Trophoblast cell (in vitro differentiated cells and primary cell): ENCODE measurements around the gene TACR2.

ENCODE experiments used
- DNase-seq, 2 donors: peaks; one replicate each; pipeline ENCODE4 v3.0.0-alpha.2; 2016
- H2AFZ ChIP-seq: 2 replicates; pipeline ENCODE4 v1.6.1; 2013; ENCODE audit warnings: low read length, moderate library complexity, mild to moderate bottlenecking; ENCODE audit not compliant: insufficient read depth, poor library complexity
- H2AK5ac ChIP-seq: 2 replicates; pipeline ENCODE4 v1.6.1; 2013; ENCODE audit warnings: mild to moderate bottlenecking, low read length
- H2BK120ac ChIP-seq: 2 replicates; pipeline ENCODE4 v1.6.1; 2013; ENCODE audit warnings: low read length, mild to moderate bottlenecking, moderate library complexity; ENCODE audit not compliant: insufficient read depth, poor library complexity
- H2BK12ac ChIP-seq: 2 replicates; pipeline ENCODE4 v1.6.1; 2013; ENCODE audit warnings: mild to moderate bottlenecking, low read length, moderate library complexity
- H2BK5ac ChIP-seq: 2 replicates; pipeline ENCODE4 v1.6.1; 2013; ENCODE audit warnings: low read length, low read depth, moderate library complexity, mild to moderate bottlenecking; ENCODE audit not compliant: poor library complexity
- H3K14ac ChIP-seq: 2 replicates; pipeline ENCODE4 v1.6.1; 2013; ENCODE audit warnings: mild to moderate bottlenecking, low read length
- H3K18ac ChIP-seq: 2 replicates; pipeline ENCODE4 v1.6.1; 2013; ENCODE audit warnings: mild to moderate bottlenecking, low read length
- H3K23ac ChIP-seq: 2 replicates; pipeline ENCODE4 v1.6.1; 2013; ENCODE audit warnings: low read length
- H3K27ac ChIP-seq: 2 replicates; pipeline ENCODE4 v1.5.1; 2013; ENCODE audit warnings: low read depth, mild to moderate bottlenecking, inconsistent platforms, low read length, moderate library complexity
- H3K27me3 ChIP-seq: 2 replicates; pipeline ENCODE4 v1.6.1; 2013; ENCODE audit warnings: inconsistent platforms, mild to moderate bottlenecking, low read length, moderate library complexity; ENCODE audit not compliant: insufficient read depth
- H3K36me3 ChIP-seq, 2 experiments: 1 replicate in 1 of 2; 2 replicates in 1 of 2; pipeline ENCODE4 v1.6.1; 2013; ENCODE audit warnings: low read length in 2 of 2, mild to moderate bottlenecking in 2 of 2, moderate library complexity in 1 of 2; ENCODE audit not compliant: insufficient read depth in 2 of 2, control insufficient read depth in 1 of 2
- H3K4ac ChIP-seq: 2 replicates; pipeline ENCODE4 v1.6.1; 2013; ENCODE audit warnings: low read depth, mild to moderate bottlenecking, low read length, moderate library complexity
- H3K4me1 ChIP-seq, 2 experiments: 1 replicate in 1 of 2; 2 replicates in 1 of 2; pipeline ENCODE4 v1.6.1; 2013; ENCODE audit warnings: low read length in 2 of 2, mild to moderate bottlenecking in 2 of 2, moderate library complexity in 1 of 2; ENCODE audit not compliant: insufficient read depth in 2 of 2, control insufficient read depth in 1 of 2
- H3K4me2 ChIP-seq: 2 replicates; pipeline ENCODE4 v1.6.1; 2013; ENCODE audit warnings: inconsistent platforms, mild to moderate bottlenecking, low read length, moderate library complexity
- H3K4me3 ChIP-seq: 2 replicates; pipeline ENCODE4 v1.5.1; 2013; ENCODE audit warnings: mild to moderate bottlenecking, low read depth, low read length, inconsistent platforms
- H3K79me1 ChIP-seq: one replicate; pipeline ENCODE4 v1.6.1; 2013; ENCODE audit warnings: low read length
- H3K79me2 ChIP-seq: 2 replicates; pipeline ENCODE4 v1.6.1; 2013; ENCODE audit warnings: low read length, mild to moderate bottlenecking; ENCODE audit not compliant: control insufficient read depth, insufficient read depth, poor library complexity
- H3K9ac ChIP-seq: 2 replicates; pipeline ENCODE4 v1.6.1; 2013; ENCODE audit warnings: mild to moderate bottlenecking, low read length
- H3K9me3 ChIP-seq: 2 replicates; pipeline ENCODE4 v1.6.1; 2013; ENCODE audit warnings: low read depth, mild to moderate bottlenecking, control low read depth, inconsistent platforms, low read length; ENCODE audit not compliant: insufficient read depth
- H4K12ac ChIP-seq: 2 replicates; pipeline ENCODE4 v1.6.1; 2013; ENCODE audit warnings: low read depth, mild to moderate bottlenecking, low read length, moderate library complexity
- H4K8ac ChIP-seq: 2 replicates; pipeline ENCODE4 v1.6.1; 2013; ENCODE audit warnings: low read depth, mild to moderate bottlenecking, low read length, moderate library complexity
- H4K91ac ChIP-seq: one replicate; pipeline ENCODE4 v1.6.1; 2013; ENCODE audit warnings: low read depth, mild to moderate bottlenecking, low read length, moderate library complexity
- WGBS: extraction: QIAGEN DNeasy Blood & Tissue Kit; methylation state at CpG from one replicate; pipeline ENCODE4 v1.1.7; 2013; ENCODE audit warnings: missing lambda C conversion rate; ENCODE audit not compliant: insufficient read length, insufficient coverage; ENCODE audit errors: extremely low coverage; 5-methylcytosine and 5-hydroxymethylcytosine counted together

The TACR2 gene

DNA sequence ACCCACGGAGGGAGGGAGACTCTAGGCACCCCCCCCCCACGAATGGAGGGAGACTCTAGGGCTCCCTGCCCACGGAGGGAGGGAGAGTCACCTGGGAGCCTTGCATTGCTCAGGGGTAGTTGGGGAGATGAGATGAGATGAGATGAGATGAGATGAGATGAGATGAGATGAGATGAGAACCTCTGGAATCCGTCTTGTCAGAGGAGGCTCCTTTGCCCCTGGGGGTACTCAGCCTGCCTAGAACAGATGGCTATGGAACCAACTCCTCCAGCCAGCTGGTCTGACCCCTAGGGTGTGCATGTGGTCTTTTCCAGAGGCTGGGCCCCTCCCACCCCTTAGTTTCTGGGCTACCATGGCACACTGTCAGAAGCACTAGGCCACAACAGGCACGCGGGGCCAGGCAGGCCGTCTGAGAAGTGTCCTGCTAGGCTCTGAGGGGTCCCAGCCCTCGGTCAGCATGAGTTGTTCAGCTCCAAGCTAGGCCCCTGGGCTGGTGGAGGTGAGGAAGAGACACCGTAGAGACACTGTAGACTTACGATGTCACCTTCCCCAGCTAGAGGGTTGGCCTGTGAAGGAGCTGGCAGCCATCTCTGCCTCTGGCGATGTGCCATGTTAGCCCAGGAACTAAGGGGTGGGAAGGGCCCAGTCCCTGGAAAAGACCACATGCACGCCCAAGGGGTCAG is 43.3 kb upstream of the TACR2 start:
- H3K23ac ChIP-seq = no peak overlapping the region

DNA sequence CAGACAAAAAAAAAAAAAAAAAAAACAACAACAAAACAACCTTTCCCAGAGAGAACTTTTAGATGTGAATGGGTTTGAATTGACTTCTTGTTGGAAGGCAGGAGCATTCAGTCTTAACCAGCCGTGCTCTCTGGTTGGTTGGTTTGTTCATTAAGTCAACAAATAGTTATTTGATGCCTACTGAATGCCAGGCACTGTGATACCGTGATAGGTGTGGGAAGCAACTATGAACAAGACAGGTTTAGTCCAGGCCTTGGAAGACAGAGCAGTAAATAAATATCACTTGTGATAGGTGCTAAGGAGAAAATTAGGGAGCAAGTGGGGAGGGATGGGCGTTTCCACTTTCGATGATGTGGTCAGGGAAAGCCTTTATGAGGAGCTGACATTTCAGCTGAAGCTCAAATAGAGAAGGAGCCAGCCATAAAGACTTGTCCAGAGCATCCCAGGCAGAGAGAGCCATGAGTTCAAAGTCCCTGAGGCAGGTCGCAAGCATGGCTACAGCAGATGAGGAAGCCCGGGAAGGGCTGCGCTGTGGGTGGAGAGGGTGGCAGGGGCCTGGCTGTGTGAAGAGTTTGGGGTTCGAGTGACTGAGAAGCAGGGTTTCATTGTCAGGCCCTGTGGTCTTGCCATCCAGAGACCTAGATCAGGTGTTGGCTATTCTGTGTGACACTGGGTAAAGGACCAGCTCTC is 42.5 kb upstream of the TACR2 start:
- Histone ChIP-seq H3K4me3 (no peak overlapping the region), H3K4me2 (no peak overlapping the region), H2BK120ac (peak overlapping the region; percentile 19), H3K36me3 (no peaks in the 10 kb centered on the region), H2AK5ac (peak overlapping the region; percentile 7), H2BK12ac (peak overlapping the region; percentile 39), H3K79me1 (peaks cover 16% of the 10 kb centered on the region), H3K27me3 (no peaks in the 10 kb centered on the region), H2AFZ (no peak overlapping the region), H3K27ac (peak overlapping the region; percentile 37), H3K23ac (no peak overlapping the region), H3K9ac (no peak overlapping the region), H2BK5ac (peak overlapping the region; percentile 2), H3K18ac (peak overlapping the region; percentile 4), H4K12ac (no peak overlapping the region), H3K79me2 (peaks cover 2% of the 10 kb centered on the region), H3K14ac (no peak overlapping the region), H3K9me3 (peaks cover 2% of the 10 kb centered on the region), H4K91ac (peak overlapping the region; percentile 49), H4K8ac (no peak overlapping the region), H3K4me1 (peaks cover 30 to 35% of the 10 kb centered on the region in 2 experiments), H3K4ac (no peak overlapping the region)
- no CpG with 5 or more reads among the region's 8 CpGs for WGBS
- DNase-seq = peak in 1 of 2 donors; percentile 38

More for the DNA sequence above, 43.3 kb upstream of the TACR2 start:
- Histone ChIP-seq H4K8ac (no peak overlapping the region), H3K14ac (peak overlapping the region; percentile 50), H3K79me2 (peaks cover 2% of the 10 kb centered on the region), H3K4me1 (peaks cover 33 to 41% of the 10 kb centered on the region in 2 experiments), H3K4ac (no peak overlapping the region), H4K91ac (peak overlapping the region; percentile 51), H3K9me3 (peaks cover 2% of the 10 kb centered on the region), H3K4me2 (no peak overlapping the region), H2BK120ac (no peak overlapping the region), H3K79me1 (peaks cover 16% of the 10 kb centered on the region), H3K18ac (peak overlapping the region; percentile 18), H2BK12ac (no peak overlapping the region), H2AFZ (no peak overlapping the region), H3K27me3 (no peaks in the 10 kb centered on the region), H3K36me3 (no peaks in the 10 kb centered on the region), H2AK5ac (peak overlapping the region; percentile 59), H4K12ac (no peak overlapping the region), H3K9ac (no peak overlapping the region), H3K4me3 (no peak overlapping the region), H3K27ac (no peak overlapping the region), H2BK5ac (no peak overlapping the region)
- DNase-seq = peak in 1 of 2 donors; percentile 47
- no CpG with 5 or more reads among the region's 12 CpGs for WGBS

DNA sequence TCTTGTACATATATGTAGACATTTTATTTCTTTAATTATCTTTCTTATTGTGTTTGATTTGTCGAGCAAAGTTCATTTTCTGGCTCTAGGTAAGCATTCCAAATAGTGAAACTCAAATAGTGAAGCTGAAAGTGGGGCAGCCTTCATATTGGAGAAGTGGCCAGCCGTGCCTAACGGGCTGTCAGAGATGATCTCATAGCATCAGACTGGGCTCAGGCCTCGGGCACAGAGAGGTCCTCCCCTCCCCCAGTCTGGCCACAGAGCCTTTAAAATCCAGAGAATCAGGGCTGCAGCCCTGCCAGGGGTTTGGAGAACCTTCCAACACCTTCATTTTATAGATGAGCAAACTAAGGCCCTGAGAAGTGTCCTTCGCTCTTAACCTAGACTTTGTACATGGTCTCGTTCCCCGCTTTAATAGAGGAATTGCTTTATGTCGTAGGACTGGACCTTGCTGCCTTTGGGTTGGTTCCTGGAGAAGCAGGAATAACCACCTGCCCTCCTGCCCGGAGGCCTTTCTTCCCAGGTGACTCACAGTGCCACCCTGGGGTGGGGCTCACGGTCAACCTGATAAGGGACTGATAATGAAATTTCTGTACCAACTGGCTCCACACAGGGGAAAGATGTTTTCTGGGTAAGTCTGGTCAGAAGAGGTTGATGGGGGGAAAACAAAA is 41.8 kb upstream of the TACR2 start:
- Histone ChIP-seq H3K27me3 (no peaks in the 10 kb centered on the region), H2BK120ac (peak overlapping the region; percentile 26), H4K91ac (no peak overlapping the region), H2AK5ac (no peak overlapping the region), H3K4me2 (no peak overlapping the region), H3K4me1 (peaks cover 30 to 35% of the 10 kb centered on the region in 2 experiments), H3K23ac (no peak overlapping the region), H2AFZ (no peak overlapping the region), H3K36me3 (no peaks in the 10 kb centered on the region), H2BK12ac (peak overlapping the region; percentile 25), H4K12ac (no peak overlapping the region), H3K27ac (peak overlapping the region; percentile 58), H4K8ac (peak overlapping the region; percentile 27), H3K79me1 (peaks cover 16% of the 10 kb centered on the region), H3K9me3 (peaks cover 2% of the 10 kb centered on the region), H3K18ac (no peak overlapping the region), H3K79me2 (peaks cover 2% of the 10 kb centered on the region), H3K4ac (no peak overlapping the region), H3K4me3 (no peak overlapping the region), H3K9ac (no peak overlapping the region), H2BK5ac (no peak overlapping the region), H3K14ac (peak overlapping the region; percentile 29)
- no CpG with 5 or more reads among the region's 10 CpGs for WGBS
- peak; percentile 81 to 88 for DNase-seq

DNA sequence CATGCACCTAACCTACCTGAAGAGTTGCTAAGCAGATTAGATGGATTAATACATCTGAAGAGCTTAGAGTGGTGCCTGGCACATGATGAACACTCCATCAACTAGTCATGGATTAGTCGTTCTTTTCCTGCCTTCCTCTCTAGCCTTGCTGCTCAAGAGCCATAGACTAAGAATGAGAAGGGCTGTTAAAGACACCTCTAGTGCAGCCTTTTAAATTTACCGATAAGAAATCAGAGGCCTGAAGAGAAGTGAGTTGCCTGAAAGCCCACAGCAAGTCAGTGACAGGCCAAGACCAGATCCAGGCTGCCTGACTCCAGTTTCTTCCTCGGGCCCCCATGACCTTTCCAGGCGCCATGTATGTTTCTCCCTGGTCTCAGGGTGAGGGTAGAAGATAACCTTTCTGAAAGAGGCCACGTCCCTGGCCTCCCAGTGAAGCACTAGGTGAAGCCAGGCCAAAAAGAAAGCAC is 41.1 kb upstream of the TACR2 start:
- no peak overlapping the region for H2AK5ac ChIP-seq
- peaks cover 30 to 35% of the 10 kb centered on the region in 2 experiments for H3K4me1 ChIP-seq
- no peak overlapping the region for H2BK12ac ChIP-seq
- peaks cover 2% of the 10 kb centered on the region for H3K9me3 ChIP-seq
- no peak overlapping the region for H4K8ac ChIP-seq
- H3K27me3 ChIP-seq = no peaks in the 10 kb centered on the region
- H3K4me3 ChIP-seq = no peak overlapping the region
- no peak overlapping the region for H3K9ac ChIP-seq
- H4K91ac ChIP-seq = no peak overlapping the region
- no CpG with 5 or more reads among the region's 5 CpGs for WGBS
- H3K18ac ChIP-seq = no peak overlapping the region
- no peak overlapping the region for H2BK5ac ChIP-seq
- no peaks in the 10 kb centered on the region for H3K36me3 ChIP-seq
- H3K23ac ChIP-seq = no peak overlapping the region
- H3K4ac ChIP-seq = no peak overlapping the region
- H3K4me2 ChIP-seq = no peak overlapping the region
- no peak overlapping the region for H2AFZ ChIP-seq
- no peak for DNase-seq
- peaks cover 2% of the 10 kb centered on the region for H3K79me2 ChIP-seq
- H3K14ac ChIP-seq = no peak overlapping the region
- H3K27ac ChIP-seq = peak overlapping the region; percentile 16
- no peak overlapping the region for H4K12ac ChIP-seq
- H2BK120ac ChIP-seq = no peak overlapping the region
- peaks cover 16% of the 10 kb centered on the region for H3K79me1 ChIP-seq
